Stimulated activated CD8-positive, alpha-beta memory T cell treated with anti-CD3 and anti-CD28 coated beads, Interleukin-4, amount 100 ng/mL, for 48 hours (primary cell): ENCODE data around the gene AGPS.
"Not testable (repeated sequence)": the region's sequence is repeated elsewhere in the genome, so short reads cannot be mapped to it uniquely, and the experiment has no call there.

Experiments
- DNase-seq: peaks from one replicate; pipeline ENCODE4 v3.0.0-alpha.2; 2020

Gene AGPS

GRCh38 chr2:177424120-177424519 is 31.5 kb downstream of the AGPS start:
- DNase-seq = not testable (repeated sequence)

DNA sequence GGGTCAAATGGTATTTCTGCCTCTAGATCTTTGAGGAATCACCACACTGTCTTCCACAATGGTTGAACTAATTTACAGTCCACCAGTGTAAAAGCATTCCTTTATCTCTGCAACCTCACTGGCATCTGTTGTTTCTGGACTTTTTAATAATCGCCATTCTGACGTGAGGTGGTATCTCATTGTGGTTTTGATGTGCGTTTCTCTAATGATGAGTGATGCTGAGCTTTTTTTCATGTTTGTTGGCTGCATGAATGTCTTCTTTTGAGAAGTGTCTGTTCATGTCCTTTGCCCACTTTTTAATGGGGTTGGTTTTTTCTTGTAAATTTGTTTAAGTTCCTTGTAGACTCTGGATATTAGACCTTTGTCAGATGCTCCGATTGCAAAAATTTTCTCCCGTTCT is 32.0 kb downstream of the AGPS start:
- not testable (repeated sequence) for DNase-seq

- DNase-seq = no peak
Observed at GRCh38 chr2:177427316-177427715, 34.7 kb downstream of the AGPS start.

GRCh38 chr2:177427936-177428335 is 35.4 kb downstream of the AGPS start:
- DNase-seq = not testable (repeated sequence)

DNA sequence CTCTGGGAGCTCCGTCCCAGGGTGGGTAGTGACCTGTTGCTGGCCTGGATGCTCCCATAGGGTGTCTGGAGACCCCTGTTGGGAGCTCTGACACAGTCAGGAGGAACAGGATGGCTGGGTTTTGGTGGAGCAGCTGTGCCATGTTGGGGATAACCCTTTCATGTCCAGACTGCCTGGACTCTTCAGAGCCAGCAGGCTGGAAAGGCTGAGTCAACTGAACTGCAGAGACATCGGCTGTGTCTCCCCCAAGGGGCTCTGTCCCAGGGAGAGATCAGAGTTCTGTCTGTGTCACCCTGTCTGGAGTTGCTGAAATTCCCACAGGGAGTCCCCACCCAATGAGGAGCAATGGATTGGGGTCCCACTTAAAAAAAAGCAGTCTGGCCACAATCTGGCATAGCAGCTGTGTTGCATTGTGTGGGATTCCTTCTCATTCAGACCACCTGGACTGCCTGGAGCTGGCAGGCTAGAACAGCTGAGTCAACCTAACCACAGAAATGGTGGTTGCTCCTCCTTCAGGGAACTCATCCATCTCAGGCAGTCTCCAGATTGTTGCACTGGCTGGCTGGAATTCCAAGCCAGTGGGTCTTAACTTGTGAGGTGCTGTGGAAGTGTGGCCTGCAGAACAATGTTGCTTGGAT is 37.2 kb downstream of the AGPS start:
- DNase-seq = no peak

- no peak for DNase-seq
Observed at GRCh38 chr2:177430411-177430810, 37.8 kb downstream of the AGPS start.

GRCh38 chr2:177431111-177431725 is 38.6 kb downstream of the AGPS start:
- not testable (repeated sequence) for DNase-seq

DNA sequence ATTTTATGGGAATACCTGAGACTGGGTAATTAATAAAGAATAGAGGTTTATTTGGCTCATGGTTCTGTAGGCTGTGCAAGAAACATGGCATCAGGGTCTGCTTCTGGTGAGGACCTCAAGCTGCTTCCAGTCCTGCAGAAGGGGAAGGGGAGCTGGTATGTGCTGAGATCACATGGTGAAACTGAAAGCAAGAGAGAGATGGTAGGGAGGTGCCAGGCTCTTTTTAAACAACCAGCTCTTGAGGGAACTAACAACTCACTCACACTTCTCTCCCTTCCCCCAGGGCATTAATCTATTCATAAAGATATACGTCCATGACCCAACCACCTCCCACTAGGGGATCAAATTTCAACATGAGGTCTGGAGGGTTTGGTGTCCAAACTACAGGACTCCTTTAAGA is 40.1 kb downstream of the AGPS start:
- DNase-seq = no peak

DNA sequence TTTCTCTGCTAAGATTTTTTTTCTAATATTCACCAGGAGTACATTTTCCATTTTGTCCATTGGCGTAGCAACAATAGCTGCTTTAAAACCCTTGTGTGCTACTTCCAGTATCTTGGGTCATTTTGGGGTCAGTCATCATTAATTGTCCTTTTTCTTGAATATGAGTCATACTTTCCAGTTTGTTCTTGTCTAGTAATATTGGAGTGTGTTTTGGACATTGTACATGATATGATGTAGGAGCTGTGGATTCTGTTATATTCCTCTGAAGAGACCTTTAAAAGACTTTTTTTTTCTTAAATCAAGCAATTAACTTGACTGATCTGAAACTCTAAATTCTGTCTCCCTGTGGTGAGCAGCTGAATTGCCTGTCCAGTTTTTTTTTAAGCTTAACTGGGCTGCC is 40.8 kb downstream of the AGPS start:
- no peak for DNase-seq

DNA sequence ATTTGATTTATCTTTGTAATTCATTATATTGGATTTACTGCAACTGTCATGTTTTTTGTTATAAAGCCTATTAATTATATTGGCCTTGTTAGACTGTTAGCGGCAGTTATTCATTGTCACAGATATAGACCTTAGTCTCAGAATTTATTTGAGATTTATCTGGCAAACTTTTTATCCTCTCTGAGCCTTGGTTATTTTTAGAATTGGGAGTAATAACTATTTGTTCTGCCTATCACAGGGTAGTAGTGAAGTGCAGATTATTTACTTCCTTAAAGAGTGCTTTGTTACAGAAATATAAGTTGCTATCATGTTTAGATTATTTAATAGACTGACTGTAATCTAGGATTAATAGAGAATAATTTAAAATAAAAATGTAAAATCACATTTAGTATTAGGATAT is 41.9 kb downstream of the AGPS start:
- no peak for DNase-seq

- DNase-seq = no peak
Observed at GRCh38 chr2:177445200-177445599, 52.6 kb downstream of the AGPS start.

- DNase-seq = no peak
Observed at GRCh38 chr2:177448031-177448430, 55.5 kb downstream of the AGPS start.

DNA sequence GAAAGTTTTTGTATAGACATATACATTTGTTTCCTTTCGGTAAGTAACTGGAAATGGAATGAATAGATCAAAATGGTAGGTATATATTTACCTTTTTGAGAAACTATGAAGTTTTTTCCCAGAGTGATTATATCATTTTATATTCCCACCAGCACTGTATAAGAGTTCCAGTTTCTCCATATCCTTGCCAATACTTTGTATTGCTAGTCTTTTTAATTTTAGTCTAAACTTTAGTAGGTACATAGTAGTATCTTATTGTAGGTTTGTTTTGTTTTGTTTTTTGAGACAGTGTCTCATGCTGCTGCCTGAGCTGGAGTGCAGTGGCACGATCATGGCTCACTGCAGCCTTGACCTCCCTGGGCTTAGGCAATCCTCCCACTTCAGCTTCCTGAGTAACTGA is 56.6 kb downstream of the AGPS start:
- no peak for DNase-seq

DNA sequence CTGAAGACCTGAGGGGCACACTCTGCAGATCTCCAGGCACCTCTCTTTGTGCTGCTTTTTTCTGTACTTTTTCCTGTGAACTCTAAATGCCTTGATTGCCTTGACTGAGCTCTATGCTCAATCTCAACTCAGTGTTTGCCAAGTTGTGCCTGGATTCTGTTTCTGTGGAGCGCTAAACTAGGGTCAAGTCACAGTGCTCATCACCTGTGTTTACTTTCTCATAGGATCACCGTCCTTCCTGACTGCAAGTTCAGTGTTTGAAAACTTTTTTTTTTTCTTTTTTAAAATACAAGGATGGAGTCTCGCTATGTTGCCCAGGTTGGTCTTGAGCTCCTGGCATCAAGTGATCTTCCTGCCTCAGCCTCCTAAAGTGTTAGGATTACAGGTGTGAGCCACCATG is 62.6 kb downstream of the AGPS start:
- DNase-seq = no peak

GRCh38 chr2:177459756-177460155 is 67.2 kb downstream of the AGPS start:
- DNase-seq = not testable (repeated sequence)

GRCh38 chr2:177460973-177461585 is 68.5 kb downstream of the AGPS start:
- DNase-seq = no peak

DNA sequence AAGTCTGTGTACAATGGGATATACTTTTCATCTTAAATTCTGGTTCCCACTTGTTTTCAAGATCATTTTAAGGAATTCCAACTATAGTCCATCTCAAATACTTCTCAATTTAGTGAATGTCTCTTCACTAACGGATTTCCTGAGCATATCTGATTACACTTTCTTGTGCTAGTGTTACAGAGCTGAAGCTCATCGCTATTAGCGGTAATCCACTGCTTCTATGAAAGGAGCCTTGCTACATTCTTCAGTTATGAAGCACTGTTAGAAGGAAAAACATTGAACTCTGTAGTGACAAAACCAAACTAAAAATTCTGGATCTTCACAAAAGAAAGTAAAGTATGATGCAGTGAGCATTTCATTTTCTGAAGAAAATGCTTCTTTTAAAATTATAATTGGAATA is 72.0 kb downstream of the AGPS start:
- DNase-seq = no peak

- DNase-seq = no peak
Observed at GRCh38 chr2:177465400-177466138, 73.0 kb downstream of the AGPS start.

DNA sequence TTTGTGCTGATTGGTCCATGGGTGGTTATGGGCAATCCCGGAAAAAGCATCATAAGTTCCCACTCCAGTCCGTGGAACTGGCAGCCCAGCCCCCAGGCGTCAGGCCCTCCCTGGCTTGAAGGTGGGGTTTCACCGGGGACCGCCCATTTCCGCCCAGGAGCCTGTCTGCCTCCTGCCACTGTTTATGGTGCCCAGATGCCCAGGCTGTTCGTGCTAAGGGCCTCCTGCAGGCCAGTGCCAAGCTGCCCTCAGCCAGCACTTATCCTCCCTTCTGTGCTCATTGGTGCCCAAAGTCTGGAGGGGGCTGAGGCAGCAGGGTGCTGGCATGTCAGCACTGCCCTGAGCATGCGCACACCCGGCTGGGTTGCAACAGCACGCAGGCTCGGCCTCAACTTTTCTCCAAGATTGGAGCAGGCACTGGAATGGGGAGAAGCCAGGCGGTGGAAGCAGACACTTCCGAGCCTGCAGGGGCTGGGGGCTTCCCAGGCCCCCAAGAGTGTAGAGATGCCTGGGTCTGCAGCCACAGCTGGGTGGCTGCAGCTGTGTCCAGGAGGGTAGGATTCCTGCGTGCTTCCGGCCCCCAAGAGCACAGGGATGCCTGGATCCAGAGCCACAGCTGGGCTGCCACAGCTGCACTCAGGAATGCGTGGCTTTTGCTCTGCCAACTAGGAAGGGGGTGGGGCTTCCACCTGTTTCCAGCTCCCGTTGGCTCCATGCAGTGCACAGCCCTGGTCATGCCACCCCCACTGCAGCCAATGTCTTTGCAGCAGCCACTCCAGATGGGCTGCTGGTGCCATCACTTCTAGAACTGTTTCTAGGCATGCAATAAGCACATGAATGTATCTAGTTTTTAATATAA is 74.0 kb downstream of the AGPS start:
- DNase-seq = no peak

GRCh38 chr2:177467646-177468045 is 75.1 kb downstream of the AGPS start:
- DNase-seq = no peak

- DNase-seq = no peak
Observed at GRCh38 chr2:177471990-177472389, 79.4 kb downstream of the AGPS start.

- DNase-seq = no peak
Observed at GRCh38 chr2:177474301-177474700, 81.7 kb downstream of the AGPS start.

- DNase-seq = no peak
Observed at GRCh38 chr2:177474998-177475397, 82.4 kb downstream of the AGPS start.
